Left lung (tissue), 10 donors: ENCODE results near the gene KCNH2. TPM values are rescaled to one million over a fixed set of nuclear protein-coding genes. Genes with fewer than 3 reads are reported as not detected.

Experiments
- ATAC-seq: fragments of 200-7000 bp; cut with Tn5 transposase; one replicate; pipeline ENCODE4 v1.9.1; 2020; ENCODE audit warnings: moderate library complexity
- DNase-seq, 4 donors: peaks; one replicate each; pipeline ENCODE4 v3.0.0-alpha.2; 2013 to 2020
- H3K27ac ChIP-seq, 2 donors: fragments of 200-600 bp; sonication (generic) in 1 of 2; one replicate each; pipeline versions ENCODE4 v1.5.0 to v1.8.0; 2020 to 2021
- H3K27me3 ChIP-seq, 2 donors: fragments of 200-600 bp; sonication (generic) in 1 of 2; one replicate each; pipeline versions ENCODE4 v1.5.0 to v1.8.0; 2020 to 2021
- H3K36me3 ChIP-seq, 2 donors: fragments of 200-600 bp; sonication (generic) in 1 of 2; one replicate each; pipeline versions ENCODE4 v1.5.0 to v1.8.0; 2020 to 2021
- H3K4me1 ChIP-seq, 2 donors: fragments of 200-600 bp; one replicate each; pipeline ENCODE4 v1.8.0; 2021
- H3K4me3 ChIP-seq, 2 donors: fragments of 200-600 bp; sonication (generic) in 1 of 2; one replicate each; pipeline versions ENCODE4 v1.5.0 to v1.8.0; 2020 to 2021; ENCODE audit warnings: mild to moderate bottlenecking in 1 of 2
- H3K9me3 ChIP-seq, 2 donors: fragments of 200-600 bp; sonication (generic) in 1 of 2; one replicate each; pipeline versions ENCODE4 v1.5.0 to v1.8.0; 2020 to 2021
- CTCF ChIP-seq, 2 donors: fragments of 200-600 bp; sonication (generic) in 1 of 2; IDR thresholded peaks; one replicate each; pipeline versions ENCODE4 v1.5.0 to v1.8.0; 2021; ENCODE audit warnings: antibody characterized with exemption in 2 of 2
- intact Hi-C, 2 donors: fragments of 100-400 bp; cut with DNase I; formaldehyde crosslinking; loops; one replicate each; pipeline versions ENCODE4 v1.11.2 to v1.14.2; 2022
- polyA plus RNA-seq, 6 donors: library from polyadenylated mRNA; unstranded; fragments of 120-200 nt; gene quantifications; one replicate each; pipeline ENCODE4 v1.2.1, GENCODE V29; 2013; ENCODE audit not compliant: insufficient read length in 6 of 6
- total RNA-seq, 2 donors: library from RNA; stranded (reverse); fragmentation: NEBNext Ultra II Directional; extraction: Animal tissue kit (Norgen Biotek cat#: 25700); gene quantifications; one replicate each; pipeline ENCODE4 v1.2.1, GENCODE V29; 2021
- donor health status: DM: no; HTN: yes; CAD: no.
- donor health status: DM: no; HTN: no; CAD: no.

Gene KCNH2
- total and polyA plus RNA-seq, 8 donors = 0.82 to 5.3 (median 4.2) TPM

- no peak for ATAC-seq
- Histone ChIP-seq H3K27ac (no peak overlapping the region), H3K27me3 (peaks cover 0 to 61% of the 10 kb centered on the region in 2 donors), H3K4me3 (no peak overlapping the region), H3K36me3 (no peaks in the 10 kb centered on the region), H3K4me1 (peaks cover 0 to 4% of the 10 kb centered on the region in 2 donors), H3K9me3 (no peaks in the 10 kb centered on the region)
- DNase-seq = peak in 2 of 4 donors; percentile 21 to 68
- intact Hi-C loops = no loop called here
- no peak for TF ChIP-seq CTCF (IDR thresholded peaks at IDR 0.05)
Measured at GRCh38 chr7:150941351-150942000, 36.6 kb downstream of the KCNH2 start.

GRCh38 chr7:150940431-150941102 is 37.6 kb downstream of the KCNH2 start:
- Histone ChIP-seq H3K36me3 (no peaks in the 10 kb centered on the region), H3K4me1 (peaks cover 0 to 4% of the 10 kb centered on the region in 2 donors), H3K27me3 (peaks cover 0 to 59% of the 10 kb centered on the region in 2 donors), H3K27ac (no peak overlapping the region), H3K9me3 (no peaks in the 10 kb centered on the region), H3K4me3 (no peak overlapping the region)
- intact Hi-C loops = no loop called here
- no peak for ATAC-seq
- TF ChIP-seq CTCF (IDR thresholded peaks at IDR 0.05) = no peak
- no peak for DNase-seq

- ATAC-seq (no peak), DNase-seq (no peak)
- H3K36me3 ChIP-seq = no peaks in the 10 kb centered on the region
- intact Hi-C loops = no loop called here
- H3K27ac ChIP-seq = no peak overlapping the region
- peaks cover 0 to 4% of the 10 kb centered on the region in 2 donors for H3K4me1 ChIP-seq
- peaks cover 0 to 55% of the 10 kb centered on the region in 2 donors for H3K27me3 ChIP-seq
- H3K9me3 ChIP-seq = no peaks in the 10 kb centered on the region
- H3K4me3 ChIP-seq = no peak overlapping the region
- no peak for TF ChIP-seq CTCF (IDR thresholded peaks at IDR 0.05)
Measured at GRCh38 chr7:150939466-150939865, 38.7 kb downstream of the KCNH2 start.

- H3K4me3 ChIP-seq = no peak overlapping the region
- peaks cover 0 to 4% of the 10 kb centered on the region in 2 donors for H3K4me1 ChIP-seq
- H3K36me3 ChIP-seq = no peaks in the 10 kb centered on the region
- no peak overlapping the region for H3K27ac ChIP-seq
- TF ChIP-seq CTCF (IDR thresholded peaks at IDR 0.05) = no peak
- intact Hi-C loops = no loop called here
- DNase-seq (no peak), ATAC-seq (no peak)
- peaks cover 0 to 55% of the 10 kb centered on the region in 2 donors for H3K27me3 ChIP-seq
- H3K9me3 ChIP-seq = no peaks in the 10 kb centered on the region
Measured at GRCh38 chr7:150939052-150939451, 39.1 kb downstream of the KCNH2 start.

GRCh38 chr7:150938566-150938965 is 39.6 kb downstream of the KCNH2 start:
- Histone ChIP-seq H3K4me3 (no peak overlapping the region), H3K4me1 (peaks cover 0 to 4% of the 10 kb centered on the region in 2 donors), H3K36me3 (no peaks in the 10 kb centered on the region), H3K27me3 (peaks cover 0 to 55% of the 10 kb centered on the region in 2 donors), H3K9me3 (no peaks in the 10 kb centered on the region), H3K27ac (no peak overlapping the region)
- TF ChIP-seq CTCF (IDR thresholded peaks at IDR 0.05) = no peak
- intact Hi-C loops = no loop called here
- ATAC-seq = no peak
- DNase-seq = no peak
